Esophagus squamous epithelium (tissue), 4 donors: ENCODE measurements around the gene KSR1.

Experiments
- CTCF ChIP-seq, 6 experiments: fragments of 450-650 bp in 4 of 6; fragments of 200-600 bp in 2 of 6; sonication (generic) in 2 of 6; IDR thresholded peaks; one replicate each; pipeline ENCODE4 v1.5.1; 2016 to 2019; ENCODE audit warnings: antibody characterized with exemption in 6 of 6, mild to moderate bottlenecking in 4 of 6, moderate library complexity in 4 of 6
- POLR2A ChIP-seq, 4 donors: fragments of 450-650 bp; IDR thresholded peaks; one replicate each; pipeline ENCODE4 v1.6.1; 2017; ENCODE audit warnings: antibody characterized with exemption in 4 of 4, mild to moderate bottlenecking in 4 of 4, moderate library complexity in 3 of 4

DNA sequence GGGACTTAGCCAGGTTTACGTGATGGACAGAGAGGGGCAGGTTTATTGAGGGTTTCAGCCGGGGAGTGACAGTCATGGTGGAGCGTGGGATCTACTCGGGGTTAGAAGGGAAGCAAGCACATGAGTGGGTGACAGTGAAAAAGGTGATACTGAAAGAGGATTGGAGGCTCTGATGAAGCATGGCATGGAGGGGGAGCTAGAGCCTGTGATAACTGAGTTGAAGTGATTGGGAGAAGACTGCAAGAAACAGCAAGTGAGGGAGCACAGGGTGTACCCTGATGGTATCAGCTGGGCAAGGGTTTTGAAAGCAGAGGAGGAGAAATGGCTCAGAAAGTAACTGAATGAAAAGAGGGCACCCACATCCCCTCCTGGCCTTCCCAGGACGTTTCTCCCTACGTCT is 6.7 kb upstream of the KSR1 start:
- TF ChIP-seq CTCF (IDR thresholded peaks at IDR 0.05) (no peak), POLR2A (IDR thresholded peaks at IDR 0.05) (no peak)
